Brain microvascular endothelial cell (primary cell): ENCODE measurements around the gene PRRX1.

Experiments used
- DNase-seq: peaks from one replicate; pipeline ENCODE4 v3.0.0-alpha.2; 2020
- H3K27ac ChIP-seq: fragments of 250-450 bp; sonication (Bioruptor Pico); 2 replicates; pipeline ENCODE4 v1.5.1; 2020; ENCODE audit warnings: mild to moderate bottlenecking, moderate library complexity
- H3K27me3 ChIP-seq: fragments of 250-450 bp; sonication (Bioruptor Pico); replicated peaks from 2 replicates; pipeline ENCODE4 v1.5.1; 2020; ENCODE audit warnings: mild to moderate bottlenecking
- H3K36me3 ChIP-seq: fragments of 250-450 bp; sonication (Bioruptor Pico); replicated peaks from 2 replicates; pipeline ENCODE4 v1.5.1; 2020; ENCODE audit warnings: mild to moderate bottlenecking
- H3K4me3 ChIP-seq: 2 replicates; pipeline ENCODE4 v1.5.1; 2011; ENCODE audit warnings: low read depth, mild to moderate bottlenecking, control low read depth, low read length, moderate library complexity
- CTCF ChIP-seq: IDR thresholded peaks from 2 replicates; pipeline ENCODE4 v1.5.1; 2011; ENCODE audit warnings: low read depth, mild to moderate bottlenecking, moderate library complexity, low read length, control low read depth, inconsistent platforms; ENCODE audit errors: missing control alignments
- in situ Hi-C: cut with HindIII; loops from 2 replicates; pipeline ENCODE4 v1.10.0; 2017; ENCODE audit warnings: low sequenced_read_pairs, low pct_ligation_motif_present

PRRX1 gene

DNA sequence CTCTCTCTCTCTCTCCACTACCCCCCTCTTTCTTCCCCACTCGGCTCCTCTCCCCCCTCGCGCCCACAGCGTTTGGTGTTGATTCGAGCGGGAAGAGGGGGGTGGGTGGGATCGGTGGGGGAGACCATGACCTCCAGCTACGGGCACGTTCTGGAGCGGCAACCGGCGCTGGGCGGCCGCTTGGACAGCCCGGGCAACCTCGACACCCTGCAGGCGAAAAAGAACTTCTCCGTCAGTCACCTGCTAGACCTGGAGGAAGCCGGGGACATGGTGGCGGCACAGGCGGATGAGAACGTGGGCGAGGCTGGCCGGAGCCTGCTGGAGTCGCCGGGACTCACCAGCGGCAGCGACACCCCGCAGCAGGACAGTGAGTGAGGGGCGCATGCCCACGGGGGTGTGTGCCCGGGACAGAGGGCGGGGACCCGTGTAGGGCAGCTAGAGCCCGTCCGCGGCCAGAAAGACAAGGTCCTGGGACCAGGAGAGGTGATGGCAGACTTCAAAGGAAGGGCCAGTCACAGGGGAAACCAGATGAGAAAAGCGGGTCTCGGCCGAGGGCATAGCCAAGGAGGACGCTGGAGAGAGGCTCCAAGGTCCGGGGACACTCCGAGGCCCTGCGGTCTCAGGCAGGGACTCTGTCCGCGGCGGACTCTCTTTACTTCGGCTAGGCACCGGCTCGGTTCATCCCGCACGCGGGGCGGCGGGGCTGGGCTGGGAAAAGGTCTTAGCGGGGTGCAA, at the start of gene PRRX1:
TSS of gene PRRX1 (plus strand) at position 39 of the 735 bp plus-strand sequence. CDS start at position 127, 88 bp downstream.
- peak; percentile 23 for DNase-seq
- peak; percentile 7 for TF ChIP-seq CTCF
- peak within 1 kb of the TSS; percentile 85 for H3K27ac ChIP-seq
- in situ Hi-C loops: no loop called here
- H3K36me3 ChIP-seq: no peaks in the 10 kb centered on the region
- H3K27me3 ChIP-seq: no peaks in the 10 kb centered on the region
- peak within 1 kb of the TSS; percentile 92 for H3K4me3 ChIP-seq

DNA sequence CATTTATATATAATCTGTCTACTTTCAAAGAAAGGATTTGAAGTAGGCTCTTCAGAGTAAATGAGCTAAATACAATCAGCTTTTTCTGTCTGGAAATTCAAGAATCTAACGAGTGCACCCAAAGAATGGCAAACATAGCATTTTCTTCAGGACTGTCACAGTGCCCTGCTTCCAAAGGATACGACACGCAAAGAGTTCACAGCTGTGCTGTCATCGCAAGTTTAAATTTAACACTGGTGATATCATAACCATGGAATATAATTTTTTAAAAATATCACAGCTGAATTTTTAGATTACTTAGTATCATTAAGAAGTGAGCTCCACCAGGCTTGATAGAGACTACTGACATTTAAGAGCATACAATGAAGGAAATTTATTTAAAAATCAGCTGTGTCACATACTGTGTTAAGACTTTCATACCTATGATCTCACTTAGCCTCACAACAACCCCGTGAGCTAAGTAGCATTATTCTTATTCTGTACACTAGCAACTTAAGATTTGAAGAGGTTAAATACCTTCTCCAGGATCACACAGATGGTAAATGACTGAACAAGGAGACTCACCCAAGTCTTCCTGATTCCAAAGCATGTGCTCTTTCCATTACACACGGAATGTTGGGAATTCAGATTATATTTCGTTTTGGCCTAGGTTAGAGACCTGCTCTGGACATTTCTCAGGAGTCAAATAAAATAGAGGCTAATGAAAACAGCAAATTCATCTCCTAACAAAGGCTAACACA, 46.2 kb upstream of the PRRX1 start:
- H3K27me3 ChIP-seq: no peaks in the 10 kb centered on the region
- no peak overlapping the region for H3K27ac ChIP-seq
- H3K4me3 ChIP-seq: no peak overlapping the region
- TF ChIP-seq CTCF: no peak
- no peak for DNase-seq
- H3K36me3 ChIP-seq: no peaks in the 10 kb centered on the region
- in situ Hi-C loops: no loop called here

- DNase-seq: no peak
- no peak for TF ChIP-seq CTCF
- in situ Hi-C loops: no loop called here
- no peak overlapping the region for H3K4me3 ChIP-seq
- H3K27ac ChIP-seq: no peak overlapping the region
- no peaks in the 10 kb centered on the region for H3K27me3 ChIP-seq
- no peaks in the 10 kb centered on the region for H3K36me3 ChIP-seq
These were observed 45.5 kb upstream of the PRRX1 start for GRCh38 chr1:170618421-170618820.

DNA sequence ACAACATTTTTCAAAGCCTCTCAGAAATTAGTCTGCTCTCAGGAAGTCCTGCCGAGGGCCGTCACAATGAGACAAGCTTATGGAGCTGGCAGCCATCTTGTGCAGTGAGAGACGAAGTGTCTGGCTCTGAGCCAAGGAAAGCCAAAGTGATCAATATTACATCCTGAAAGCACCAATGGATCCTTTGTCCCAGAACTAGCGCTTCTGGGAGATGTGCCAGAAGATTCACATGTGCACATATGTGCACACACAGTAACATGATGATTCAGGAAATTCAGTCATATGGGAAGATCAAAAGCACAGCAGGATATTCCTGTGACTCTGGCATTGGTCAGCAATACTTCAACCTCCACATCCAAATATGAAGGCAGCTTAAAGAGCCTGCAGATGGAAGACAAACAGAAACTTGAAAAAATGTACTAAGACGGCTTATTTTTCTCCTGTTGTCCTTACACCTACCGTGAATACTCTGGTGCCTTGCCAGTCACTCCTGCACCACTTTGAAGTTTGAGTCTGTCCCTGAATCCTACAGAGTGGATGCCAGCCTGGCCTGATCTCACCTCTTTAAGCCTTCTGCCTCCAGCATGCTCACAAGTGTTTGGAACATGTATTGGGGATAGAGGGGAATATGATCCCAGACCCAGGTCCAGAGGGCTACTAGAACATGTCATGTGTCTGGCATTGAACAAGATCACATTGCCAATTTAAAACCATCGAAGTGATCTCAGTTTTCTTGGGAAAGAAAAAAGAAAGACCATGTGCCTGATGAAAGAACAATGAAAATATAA, 44.5 kb upstream of the PRRX1 start:
- DNase-seq: peak; percentile 45
- H3K27me3 ChIP-seq: no peaks in the 10 kb centered on the region
- H3K27ac ChIP-seq: peak overlapping the region; percentile 21
- TF ChIP-seq CTCF: no peak
- in situ Hi-C loops: no loop called here
- H3K4me3 ChIP-seq: no peak overlapping the region
- no peaks in the 10 kb centered on the region for H3K36me3 ChIP-seq

DNA sequence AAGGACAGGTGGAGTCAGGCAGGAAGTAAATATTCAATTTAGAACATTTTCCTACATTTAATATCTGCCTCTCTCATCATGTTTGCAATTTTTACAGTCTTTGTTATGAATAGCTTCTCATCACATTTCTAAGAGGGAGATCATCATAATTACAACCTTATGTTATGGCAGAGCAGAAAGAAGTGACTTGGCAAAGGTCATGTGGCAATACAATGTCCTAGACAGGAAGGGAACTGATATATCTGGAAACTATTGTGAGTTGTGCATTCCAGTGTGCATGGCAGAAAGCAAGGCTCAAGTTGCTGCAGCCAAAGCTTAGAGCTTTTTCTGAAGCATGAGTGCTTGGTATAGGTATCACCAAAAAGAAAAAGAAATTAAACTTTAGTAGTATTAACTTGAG, 43.8 kb upstream of the PRRX1 start:
- DNase-seq: no peak
- Histone ChIP-seq H3K27me3 (no peaks in the 10 kb centered on the region), H3K36me3 (no peaks in the 10 kb centered on the region), H3K27ac (peak overlapping the region; percentile 21), H3K4me3 (no peak overlapping the region)
- no peak for TF ChIP-seq CTCF
- in situ Hi-C loops: no loop called here
